GM21528 (cell line): ENCODE measurements around the gene RNF213.
"Not testable (repeated sequence)": the region's sequence is repeated elsewhere in the genome, so short reads cannot be mapped to it uniquely, and the experiment has no call there.

Experiments used
- ATAC-seq: cut with Tn5 transposase; IDR thresholded peaks from one replicate; pipeline ENCODE4 v1.9.1; 2021; ENCODE audit warnings: mild to moderate bottlenecking, moderate library complexity; ENCODE audit not compliant: unreplicated experiment, low FRiP score

Gene RNF213

DNA sequence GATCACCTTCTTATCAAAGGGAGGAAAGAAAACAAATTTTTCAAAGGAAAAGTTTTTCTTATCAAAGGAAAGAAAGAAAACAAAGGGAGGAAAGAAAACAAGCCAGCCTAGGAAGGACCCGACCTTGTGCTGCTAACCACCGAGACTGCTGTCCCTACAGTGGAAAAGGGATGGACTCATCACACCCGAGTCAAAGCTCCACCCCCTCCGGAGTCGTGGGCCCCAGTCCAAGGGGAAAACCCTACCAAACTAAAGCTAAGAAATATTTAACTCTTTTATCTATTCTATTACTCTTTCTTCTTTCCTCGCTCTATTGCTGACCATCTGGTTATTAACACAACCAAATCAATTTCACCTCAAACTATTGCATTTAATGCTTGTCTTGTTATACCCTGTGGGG, 148.2 kb downstream of the RNF213 start:
- no peak for ATAC-seq

DNA sequence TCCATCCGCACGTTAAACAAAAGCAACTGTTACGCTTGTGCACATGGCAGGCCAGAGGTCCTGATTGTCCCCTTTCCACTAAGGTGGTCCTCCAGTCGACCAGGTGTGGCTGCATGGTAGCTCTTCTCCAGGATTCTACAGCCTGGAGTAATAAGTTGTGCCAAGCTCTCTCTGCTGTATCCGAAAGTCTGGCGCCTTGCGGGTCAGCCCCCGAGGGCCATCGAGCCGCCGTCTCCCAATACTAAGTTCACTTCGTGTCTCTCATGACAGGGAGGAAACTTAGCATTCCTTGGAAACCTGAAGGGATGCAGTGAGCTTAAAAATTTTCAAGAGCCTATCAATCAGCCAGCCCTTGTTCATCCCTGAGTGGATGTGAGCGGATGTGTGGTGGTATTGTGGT, 149.0 kb downstream of the RNF213 start:
- ATAC-seq = no peak

DNA sequence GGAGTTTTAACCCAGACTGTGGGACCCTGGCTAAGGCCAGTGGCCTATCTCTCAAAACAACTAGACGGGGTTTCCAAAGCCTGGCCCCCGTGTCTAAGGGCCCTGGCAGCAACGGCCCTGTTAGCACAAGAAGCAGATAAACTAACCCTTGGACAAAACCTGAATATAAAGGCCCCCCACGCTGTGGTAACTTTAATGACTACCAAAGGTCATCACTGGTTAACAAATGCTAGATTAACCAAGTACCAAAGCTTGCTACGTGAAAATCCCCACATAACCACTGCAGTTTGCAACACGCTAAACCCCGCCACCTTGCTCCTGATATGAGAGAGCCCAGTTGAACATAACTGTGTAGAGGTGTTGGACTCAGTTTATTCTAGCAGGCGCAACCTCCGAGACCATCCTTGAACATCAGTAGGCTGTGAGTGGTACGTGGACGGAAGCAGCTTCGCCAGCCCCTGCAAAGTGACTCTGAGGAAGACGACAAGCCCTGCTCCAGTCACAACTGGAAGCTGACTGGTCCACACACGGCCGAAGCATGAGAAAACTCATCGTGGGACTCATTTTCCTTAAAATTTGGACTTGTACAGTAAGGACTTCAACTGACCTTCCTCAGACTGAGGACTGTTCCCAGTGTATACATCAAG, 149.9 kb downstream of the RNF213 start:
- ATAC-seq = not testable (repeated sequence)

DNA sequence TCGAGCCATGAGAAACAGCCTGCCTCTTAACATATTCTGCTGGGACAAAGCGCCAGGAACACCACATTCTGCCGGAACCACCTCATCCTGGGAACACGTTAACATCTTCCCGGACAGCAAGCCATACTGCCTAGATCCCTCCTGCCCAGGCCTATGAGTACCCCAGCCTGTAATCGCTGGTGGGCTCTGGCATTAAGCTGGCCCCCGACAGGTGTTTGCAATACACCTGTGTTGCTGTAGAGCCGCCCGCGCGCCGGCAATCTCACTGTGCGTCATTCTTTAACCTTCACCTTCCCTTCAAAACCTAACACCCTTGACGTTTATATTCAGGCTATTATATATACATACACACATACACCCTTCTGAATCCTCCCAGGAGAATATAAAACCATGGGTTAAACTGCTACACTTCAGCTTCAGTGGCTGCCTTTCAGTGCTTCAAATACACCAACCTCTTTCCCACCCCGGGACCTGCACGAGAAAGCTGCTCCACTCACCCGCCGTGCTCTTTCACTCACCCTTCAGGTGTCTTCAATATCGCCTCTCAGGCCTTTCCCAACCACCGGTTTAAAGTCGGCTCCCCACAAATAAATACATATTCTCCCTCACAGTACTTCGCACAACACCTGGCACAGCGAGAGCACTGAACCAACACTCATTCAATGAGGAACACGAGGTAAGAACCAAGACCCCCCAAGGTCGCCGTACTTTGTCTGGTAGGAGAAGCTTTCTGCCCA, 153.3 kb downstream of the RNF213 start:
- no peak for ATAC-seq

DNA sequence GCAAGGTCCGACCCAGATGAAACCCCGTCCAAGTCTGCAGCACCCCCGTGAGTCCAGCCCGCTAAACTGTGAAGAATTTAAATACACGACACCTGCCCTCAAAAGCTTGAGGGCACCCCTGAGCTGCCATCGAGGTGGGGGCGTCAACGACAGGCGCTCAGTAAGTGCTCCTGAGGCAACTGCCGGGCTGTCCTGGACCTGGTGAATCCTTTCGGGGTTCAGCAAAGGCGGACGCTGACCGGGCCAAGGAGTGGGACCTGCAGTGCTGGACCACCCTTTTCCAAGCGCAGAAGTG, 153.8 kb downstream of the RNF213 start:
- no peak for ATAC-seq

DNA sequence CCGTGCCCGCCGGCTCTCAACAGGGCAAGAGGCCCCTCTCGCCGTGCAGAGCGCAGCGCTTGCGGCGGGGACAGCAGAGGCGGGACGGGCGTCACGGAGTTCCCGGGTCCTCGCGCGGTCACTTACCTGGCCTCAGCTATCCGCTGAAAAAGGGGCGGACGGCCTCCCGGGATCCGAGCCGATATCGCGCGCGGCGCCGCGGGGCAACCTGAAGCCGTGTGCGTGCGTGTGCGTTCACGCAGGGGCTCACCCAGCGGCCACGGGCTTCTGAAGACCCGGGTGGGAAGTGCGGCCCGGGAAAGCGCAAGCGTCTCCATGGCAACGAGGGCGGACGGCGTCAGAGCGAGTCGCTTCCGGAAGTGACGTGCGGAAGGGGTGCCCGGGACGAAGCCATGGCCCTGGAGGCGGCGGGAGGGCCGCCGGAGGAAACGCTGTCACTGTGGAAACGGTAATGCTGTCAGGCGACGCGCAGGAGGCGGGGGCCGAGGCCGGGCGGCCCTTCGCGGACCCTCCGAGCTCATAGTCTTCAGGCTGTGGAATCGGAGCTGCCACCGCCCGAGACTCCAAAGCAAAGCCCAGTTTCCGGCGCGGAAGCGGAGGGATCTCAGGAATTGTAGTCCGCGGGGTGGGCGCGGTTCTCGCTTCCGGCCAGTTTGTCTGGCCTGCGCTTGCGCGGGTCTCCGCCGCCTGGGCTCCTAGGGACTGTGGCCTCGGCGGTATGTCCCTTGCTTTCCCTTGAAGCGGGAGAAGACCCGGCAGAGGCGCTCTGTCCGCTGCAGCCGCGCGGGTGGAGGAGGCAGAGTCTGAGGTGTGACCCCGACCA, 154.4 kb downstream of the RNF213 start, which contains the start of gene ENDOV:
TSS of gene ENDOV (plus strand) at position 365 of the 823 bp plus-strand sequence. CDS start at position 393, 28 bp downstream.
- ATAC-seq = peak; percentile 90

DNA sequence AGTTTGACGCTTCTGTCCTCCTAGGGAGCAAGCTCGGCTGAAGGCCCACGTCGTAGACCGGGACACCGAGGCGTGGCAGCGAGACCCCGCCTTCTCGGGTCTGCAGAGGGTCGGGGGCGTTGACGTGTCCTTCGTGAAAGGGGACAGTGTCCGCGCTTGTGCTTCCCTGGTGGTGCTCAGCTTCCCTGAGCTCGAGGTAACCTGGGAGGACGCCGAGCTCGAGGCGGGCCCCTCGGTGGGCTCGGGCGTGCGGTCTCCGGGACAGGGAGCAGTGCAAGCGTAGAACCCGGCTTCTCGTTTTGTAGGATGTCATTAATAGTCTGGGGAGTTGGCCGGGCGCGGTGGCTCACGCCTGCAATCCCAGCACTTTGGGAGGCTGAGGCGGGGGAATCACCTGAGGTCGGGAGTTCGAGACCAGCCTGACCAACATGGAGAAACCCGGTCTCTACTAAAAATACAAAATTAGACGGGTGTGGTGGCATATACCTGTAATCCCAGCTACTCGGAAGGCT, 155.0 kb downstream of the RNF213 start:
- no peak for ATAC-seq

DNA sequence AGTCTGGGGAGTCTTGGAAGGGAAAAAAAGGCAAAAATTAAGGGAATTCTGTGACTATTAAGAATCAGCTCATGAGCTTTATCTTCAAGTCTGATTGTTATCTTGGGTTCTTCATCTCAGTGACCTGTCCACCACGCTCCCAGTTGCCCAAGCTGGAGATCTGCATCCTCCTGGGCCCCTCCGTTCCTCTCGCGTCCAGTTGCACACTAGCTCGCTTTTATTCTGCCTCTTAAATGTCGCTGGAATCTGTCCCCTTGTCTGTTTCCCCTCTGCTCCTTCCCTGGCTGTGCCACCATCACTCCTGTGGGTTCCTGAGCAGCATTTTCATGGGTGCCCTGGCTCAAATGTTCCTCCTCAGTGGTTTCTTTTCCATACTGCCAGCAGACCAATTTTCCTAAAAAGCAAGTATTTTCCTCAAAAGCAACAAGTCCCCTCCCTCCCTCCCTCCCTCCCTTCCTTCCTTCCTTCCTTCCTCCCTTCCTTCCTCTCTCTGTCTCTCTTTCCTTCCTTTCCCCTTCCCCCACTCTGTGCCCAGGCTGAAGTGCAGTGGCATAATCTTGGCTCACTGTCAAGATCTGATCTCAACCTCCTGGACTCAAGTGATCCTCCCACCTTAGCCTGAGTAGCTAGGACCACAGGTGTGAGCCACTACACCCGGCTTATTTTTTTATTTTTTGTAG, 155.7 kb downstream of the RNF213 start:
- no peak for ATAC-seq

DNA sequence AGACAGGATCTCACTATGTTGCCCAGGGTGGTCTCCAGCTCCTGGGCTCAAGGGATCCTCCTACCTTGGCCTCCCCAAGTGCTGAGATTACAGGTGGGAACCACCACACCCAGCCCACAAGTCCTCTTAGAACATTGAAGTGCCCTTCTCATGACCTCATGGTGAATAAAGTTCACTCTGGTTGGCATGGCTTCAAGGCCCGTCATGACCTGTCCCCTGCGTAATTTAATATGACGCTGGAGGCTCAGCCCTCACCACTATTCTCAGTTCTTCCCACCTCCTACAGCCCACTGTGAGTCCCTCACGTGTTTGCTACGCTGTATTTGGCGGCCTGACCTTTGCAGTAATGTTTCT, 156.3 kb downstream of the RNF213 start:
- no peak for ATAC-seq

DNA sequence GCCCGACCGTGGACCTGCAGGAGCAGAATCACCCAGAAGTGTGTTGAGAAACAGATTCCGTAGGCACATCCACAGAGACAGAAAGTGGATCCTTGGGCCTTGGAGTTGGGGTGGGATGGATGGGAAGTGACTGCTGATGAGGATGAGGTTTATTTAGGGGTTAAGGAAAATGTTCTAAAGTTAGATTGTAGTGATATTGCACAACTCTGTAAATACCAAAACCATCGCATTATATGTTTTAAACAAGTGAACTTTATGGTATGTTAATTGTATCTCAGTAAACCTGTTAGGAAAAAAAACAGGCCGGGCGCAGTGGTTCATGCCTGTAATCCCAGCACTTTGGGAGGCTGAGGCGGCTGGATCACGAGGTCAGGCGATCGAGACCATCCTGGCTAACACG, 157.9 kb downstream of the RNF213 start:
- no peak for ATAC-seq

DNA sequence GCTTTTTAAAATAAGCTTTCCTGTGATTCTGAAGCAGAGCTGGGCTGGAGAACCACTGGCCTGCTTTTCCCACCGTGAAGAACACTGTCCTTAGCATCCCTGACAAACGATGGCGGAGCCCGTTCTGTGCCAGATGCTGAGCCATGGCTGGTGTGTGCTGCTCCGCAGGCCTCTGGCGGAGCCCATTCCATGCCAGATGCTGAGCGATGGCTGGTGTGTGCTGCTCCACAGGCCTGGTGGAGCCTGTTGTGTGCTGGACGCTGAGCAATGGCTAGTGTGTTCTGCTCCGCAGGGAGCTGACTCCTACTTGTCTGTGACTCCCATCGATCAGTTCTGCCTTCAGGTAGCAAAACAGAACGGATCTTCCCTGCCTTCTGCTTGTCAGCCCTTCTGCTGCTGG, 158.6 kb downstream of the RNF213 start:
- no peak for ATAC-seq

DNA sequence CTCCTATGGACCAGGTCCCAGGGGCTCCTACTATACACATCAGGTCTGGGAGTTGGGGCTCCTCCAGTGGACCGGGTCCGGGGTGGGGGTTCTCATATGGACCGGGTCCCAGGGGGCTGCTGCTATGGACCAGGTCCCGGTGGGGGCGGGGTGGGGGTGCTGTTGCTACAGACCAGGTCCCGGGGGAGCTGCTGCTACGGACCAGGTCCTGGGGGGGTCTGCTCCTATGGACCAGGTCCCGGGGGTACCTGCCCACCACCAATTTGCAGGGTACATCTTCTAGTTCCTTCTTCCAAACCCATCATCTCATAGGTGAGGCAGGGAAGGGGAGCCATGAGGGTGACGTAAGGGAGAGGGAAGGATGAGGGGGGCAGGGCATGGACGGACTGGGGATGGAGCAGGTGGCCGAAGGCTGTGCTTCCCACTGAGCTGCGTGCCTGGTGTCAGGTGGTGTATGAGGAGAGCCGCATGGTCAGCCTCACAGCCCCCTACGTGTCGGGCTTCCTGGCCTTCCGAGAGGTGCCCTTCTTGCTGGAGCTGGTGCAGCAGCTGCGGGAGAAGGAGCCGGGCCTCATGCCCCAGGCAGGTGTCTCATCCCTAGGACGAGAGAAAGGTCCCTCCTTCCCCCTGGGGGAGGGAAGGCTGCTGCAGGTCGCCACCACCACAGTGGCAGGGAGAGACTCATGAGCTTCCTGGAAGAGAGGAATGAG, 160.9 kb downstream of the RNF213 start:
- ATAC-seq = no peak

DNA sequence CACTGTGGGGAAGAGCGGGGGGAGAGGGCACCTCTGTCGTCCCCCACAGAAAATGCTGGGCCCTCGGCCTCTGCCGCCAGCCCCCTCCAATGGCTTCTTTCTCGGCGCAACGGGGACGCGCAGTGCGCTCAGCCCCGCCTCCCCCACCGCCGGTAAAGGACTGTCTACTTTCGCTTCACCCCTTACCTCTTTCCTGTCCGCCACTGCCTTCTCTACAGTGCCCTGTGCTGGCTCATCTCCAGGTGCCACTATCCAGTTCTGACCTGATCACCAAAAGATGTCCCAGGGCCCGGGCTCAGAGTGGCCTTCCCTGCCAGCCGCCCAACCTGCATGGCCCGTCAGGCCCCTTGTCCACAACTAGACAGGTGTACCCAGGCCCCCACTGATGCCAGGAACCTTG, 161.6 kb downstream of the RNF213 start:
- no peak for ATAC-seq

DNA sequence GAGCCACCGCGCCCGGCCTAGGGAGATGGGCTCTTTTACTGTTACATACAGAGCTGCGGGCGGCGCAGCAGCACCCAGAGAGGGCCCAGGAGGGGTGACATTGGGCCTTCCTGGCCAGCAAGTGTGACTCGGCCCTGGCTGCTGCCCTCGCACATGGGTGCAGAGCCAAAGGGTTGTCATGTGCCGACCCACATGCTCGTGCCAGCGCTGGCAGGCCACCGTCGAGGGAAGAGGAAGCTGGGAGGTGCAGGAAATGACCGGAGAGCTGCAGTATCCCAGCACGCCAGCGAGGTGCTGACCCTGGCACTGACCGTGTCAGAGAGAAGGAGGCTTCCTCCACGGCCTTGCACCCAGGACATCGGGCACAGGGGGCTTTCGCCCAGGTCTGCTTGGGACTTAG, 162.3 kb downstream of the RNF213 start:
- ATAC-seq = no peak

DNA sequence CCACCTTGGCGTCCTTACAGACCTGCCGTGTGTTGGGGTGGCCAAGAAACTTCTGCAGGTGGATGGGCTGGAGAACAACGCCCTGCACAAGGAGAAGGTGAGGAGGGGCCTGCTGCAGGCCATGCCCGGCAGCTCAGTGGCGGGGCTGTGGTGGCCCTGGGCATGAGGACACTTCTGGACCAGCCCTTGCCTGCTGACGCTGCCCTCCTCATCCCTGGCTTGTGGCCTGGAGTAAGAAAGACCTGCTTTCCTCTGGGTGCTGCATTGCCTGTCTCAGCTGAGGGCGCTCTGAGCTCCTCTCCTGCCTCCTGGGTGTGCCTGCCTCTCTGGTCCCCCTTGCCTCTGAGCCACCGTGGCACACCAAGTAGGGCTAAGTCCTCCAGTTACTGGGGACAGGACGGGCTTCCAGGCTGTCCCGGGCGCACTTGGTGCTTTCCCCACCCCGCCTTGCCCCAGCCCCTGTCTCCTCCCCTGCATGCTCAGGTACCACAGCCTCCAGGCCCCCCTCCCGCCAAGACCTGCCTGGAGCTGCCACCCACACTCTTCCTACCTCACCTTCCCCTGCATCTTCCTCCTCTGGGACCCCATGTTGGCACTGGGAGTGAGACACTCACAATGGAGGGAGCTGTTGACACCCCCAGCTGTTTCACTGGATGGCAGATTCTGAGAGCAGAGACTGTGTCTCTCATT, 163.0 kb downstream of the RNF213 start:
- no peak for ATAC-seq

DNA sequence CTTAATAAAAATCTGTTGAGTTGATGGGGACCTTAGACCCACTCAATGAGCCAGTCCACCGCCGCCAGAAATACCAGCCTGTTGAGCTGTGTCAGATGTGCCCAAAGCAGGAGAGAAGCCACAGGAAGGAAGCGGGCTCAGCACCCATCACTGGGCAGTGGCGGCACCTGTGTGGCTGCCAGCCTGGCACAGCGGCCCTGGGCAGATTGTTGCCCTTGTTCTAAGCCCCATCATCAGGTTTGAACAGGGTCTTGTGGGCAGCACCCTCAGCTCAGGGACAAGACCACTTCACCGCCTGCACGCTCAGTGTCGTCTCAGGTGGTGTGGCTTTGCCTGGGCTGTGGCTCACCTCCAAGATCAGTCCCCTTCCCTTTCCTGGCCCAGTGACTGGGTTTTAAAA, 163.6 kb downstream of the RNF213 start:
- no peak for ATAC-seq

DNA sequence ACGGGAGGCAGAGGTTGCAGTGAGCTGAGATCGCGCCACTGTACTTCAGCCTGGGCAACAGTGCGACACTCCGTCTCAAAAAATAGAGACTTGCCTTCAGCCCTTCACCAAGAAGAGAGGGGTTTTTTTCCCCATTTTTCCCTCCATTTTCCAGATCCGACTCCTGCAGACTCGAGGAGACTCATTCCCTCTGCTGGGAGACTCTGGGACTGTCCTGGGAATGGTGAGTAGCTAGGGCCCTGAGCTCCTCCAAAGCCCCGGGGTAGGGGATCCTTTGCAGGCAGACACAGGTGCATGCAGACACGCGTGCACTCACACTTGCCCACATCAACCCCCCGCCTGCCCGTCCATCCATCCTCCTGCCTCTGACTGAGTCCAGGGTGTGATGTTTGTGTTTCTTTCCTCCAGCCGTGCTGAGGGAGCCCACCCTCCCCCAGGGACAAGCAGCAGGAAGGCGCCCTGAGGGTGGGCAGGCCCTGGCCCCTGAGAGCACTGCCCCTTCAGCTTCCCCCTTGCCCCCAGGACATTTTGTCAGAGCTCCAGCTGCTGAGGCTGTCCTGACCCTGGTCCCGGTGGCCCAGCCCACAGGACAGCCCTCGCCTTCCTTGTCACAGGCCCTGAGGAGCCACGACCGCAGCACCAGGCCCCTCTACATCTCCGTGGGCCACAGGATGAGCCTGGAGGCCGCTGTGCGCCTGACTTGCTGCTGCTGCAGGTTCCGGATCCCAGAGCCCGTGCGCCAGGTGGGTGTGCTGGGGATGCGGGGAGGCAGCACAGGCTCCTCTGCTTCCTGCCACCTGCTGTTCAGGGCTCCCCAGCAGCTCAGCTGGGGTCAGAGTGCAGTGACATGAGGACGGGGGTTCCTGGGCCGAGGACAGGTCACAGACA, 164.5 kb downstream of the RNF213 start:
- no peak for ATAC-seq

DNA sequence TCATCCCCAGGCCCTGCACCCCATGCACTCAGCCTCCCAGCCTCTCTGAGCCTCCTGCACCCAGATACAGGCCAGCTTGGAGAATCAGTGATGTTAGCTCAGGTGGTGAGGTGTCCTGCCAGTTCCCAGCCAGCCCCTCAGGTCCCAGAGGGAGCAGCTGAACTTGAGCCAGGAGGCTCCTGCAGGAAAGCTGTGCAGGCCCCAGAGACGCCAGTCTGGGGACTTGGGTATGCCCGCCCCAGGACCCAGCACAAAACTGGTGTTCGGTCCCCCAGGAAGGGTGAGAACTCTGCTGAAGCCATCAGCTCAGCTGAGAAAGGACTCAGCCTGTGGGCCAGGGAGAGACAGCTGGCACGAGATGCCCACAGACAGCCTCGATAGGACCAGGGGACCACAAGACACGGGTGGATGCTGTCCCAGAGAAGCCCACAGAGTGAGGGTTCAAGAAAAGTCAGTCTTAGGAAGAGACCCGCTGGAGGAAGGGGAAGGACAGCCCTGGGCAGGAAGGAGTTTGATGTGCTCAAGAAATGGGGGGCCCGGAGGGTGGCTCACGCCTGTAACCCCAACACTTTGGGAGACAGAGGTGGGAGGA, 165.3 kb downstream of the RNF213 start:
- ATAC-seq = no peak
